NT2/D1 (cell line): Measurements from ENCODE around the gene IGF1R.

ENCODE experiments used
- DNase-seq: peaks from one replicate; pipeline ENCODE4 v3.0.0-alpha.2; 2011; ENCODE audit warnings: low read depth, low spot score
- H3K27me3 ChIP-seq: 2 replicates; pipeline ENCODE4 v1.6.0; 2011; ENCODE audit warnings: mild to moderate bottlenecking; ENCODE audit not compliant: insufficient read length, insufficient read depth
- H3K36me3 ChIP-seq: 2 replicates; pipeline ENCODE4 v1.6.1; 2011; ENCODE audit warnings: mild to moderate bottlenecking, low read length, mixed read lengths; ENCODE audit not compliant: insufficient read depth, insufficient read length
- H3K4me1 ChIP-seq: 2 replicates; pipeline ENCODE4 v1.5.1; 2011; ENCODE audit not compliant: insufficient read depth, insufficient read length
- H3K4me3 ChIP-seq: 2 replicates; pipeline ENCODE4 v1.5.1; 2011; ENCODE audit warnings: low read depth; ENCODE audit not compliant: insufficient read length
- H3K9ac ChIP-seq: 2 replicates; pipeline ENCODE4 v1.6.0; 2011; ENCODE audit warnings: low read depth; ENCODE audit not compliant: insufficient read length
- H3K9me3 ChIP-seq: 2 replicates; pipeline ENCODE4 v1.5.1; 2011; ENCODE audit warnings: mild to moderate bottlenecking, low read length; ENCODE audit not compliant: insufficient read depth
- SUZ12 ChIP-seq: IDR thresholded peaks from 2 replicates; pipeline ENCODE4 v1.6.1; 2011; ENCODE audit not compliant: insufficient read length, insufficient read depth; ENCODE audit errors: extremely low read depth
- YY1 ChIP-seq: IDR thresholded peaks from 2 replicates; pipeline ENCODE4 v1.6.1; 2011; ENCODE audit not compliant: insufficient read length, insufficient read depth
- ZNF274 ChIP-seq: IDR thresholded peaks from 2 replicates; pipeline ENCODE4 v1.6.1; 2011; ENCODE audit warnings: mild to moderate bottlenecking, low read depth, low read length

The IGF1R gene

GRCh38 chr15:98700519-98700918 is 52.2 kb downstream of the IGF1R start:
- Histone ChIP-seq H3K4me3 (no peak overlapping the region), H3K4me1 (peaks cover 9% of the 10 kb centered on the region), H3K36me3 (no peaks in the 10 kb centered on the region), H3K9me3 (no peaks in the 10 kb centered on the region), H3K9ac (no peak overlapping the region), H3K27me3 (no peaks in the 10 kb centered on the region)
- DNase-seq, result no peak
- TF ChIP-seq ZNF274, result no peak
- TF ChIP-seq YY1, result no peak
- TF ChIP-seq SUZ12, result no peak

GRCh38 chr15:98703126-98703685 is 54.9 kb downstream of the IGF1R start:
- DNase-seq, result no peak
- Histone ChIP-seq H3K36me3 (peaks cover 14% of the 10 kb centered on the region), H3K4me1 (peaks cover 12% of the 10 kb centered on the region), H3K4me3 (no peak overlapping the region), H3K9me3 (no peaks in the 10 kb centered on the region), H3K9ac (no peak overlapping the region), H3K27me3 (no peaks in the 10 kb centered on the region)
- no peak for TF ChIP-seq YY1
- no peak for TF ChIP-seq SUZ12
- no peak for TF ChIP-seq ZNF274

- no peak for DNase-seq
- Histone ChIP-seq H3K4me1 (peaks cover 8% of the 10 kb centered on the region), H3K9me3 (no peaks in the 10 kb centered on the region), H3K4me3 (no peak overlapping the region), H3K27me3 (no peaks in the 10 kb centered on the region), H3K36me3 (peaks cover 21% of the 10 kb centered on the region), H3K9ac (no peak overlapping the region)
- no peak for TF ChIP-seq SUZ12
- TF ChIP-seq YY1, result no peak
- no peak for TF ChIP-seq ZNF274
Observed at GRCh38 chr15:98705070-98705469, 56.7 kb downstream of the IGF1R start.

- no peak for TF ChIP-seq ZNF274
- TF ChIP-seq YY1, result no peak
- no peak for TF ChIP-seq SUZ12
- DNase-seq, result no peak
- Histone ChIP-seq H3K36me3 (peaks cover 29% of the 10 kb centered on the region), H3K4me1 (peaks cover 6% of the 10 kb centered on the region), H3K9ac (no peak overlapping the region), H3K4me3 (no peak overlapping the region), H3K9me3 (no peaks in the 10 kb centered on the region), H3K27me3 (no peaks in the 10 kb centered on the region)
Observed at GRCh38 chr15:98706387-98706786, 58.0 kb downstream of the IGF1R start.

GRCh38 chr15:98706986-98707385 is 58.6 kb downstream of the IGF1R start:
- TF ChIP-seq SUZ12 (no peak), ZNF274 (no peak), YY1 (no peak)
- H3K4me1 ChIP-seq, result peaks cover 6% of the 10 kb centered on the region
- no peak overlapping the region for H3K4me3 ChIP-seq
- DNase-seq, result no peak
- H3K27me3 ChIP-seq, result no peaks in the 10 kb centered on the region
- no peaks in the 10 kb centered on the region for H3K9me3 ChIP-seq
- H3K36me3 ChIP-seq, result peaks cover 34% of the 10 kb centered on the region
- no peak overlapping the region for H3K9ac ChIP-seq

GRCh38 chr15:98708037-98708590 is 59.8 kb downstream of the IGF1R start:
- Histone ChIP-seq H3K27me3 (no peaks in the 10 kb centered on the region), H3K9me3 (no peaks in the 10 kb centered on the region), H3K4me3 (no peak overlapping the region), H3K36me3 (peaks cover 34% of the 10 kb centered on the region), H3K9ac (no peak overlapping the region), H3K4me1 (peaks cover 7% of the 10 kb centered on the region)
- DNase-seq, result no peak
- TF ChIP-seq SUZ12 (no peak), ZNF274 (no peak), YY1 (no peak)

- no peak overlapping the region for H3K9ac ChIP-seq
- H3K4me1 ChIP-seq, result peaks cover 17% of the 10 kb centered on the region
- DNase-seq, result no peak
- H3K9me3 ChIP-seq, result no peaks in the 10 kb centered on the region
- no peaks in the 10 kb centered on the region for H3K27me3 ChIP-seq
- peaks cover 34% of the 10 kb centered on the region for H3K36me3 ChIP-seq
- no peak for TF ChIP-seq SUZ12
- no peak for TF ChIP-seq YY1
- TF ChIP-seq ZNF274, result no peak
- no peak overlapping the region for H3K4me3 ChIP-seq
Observed at GRCh38 chr15:98711810-98712209, 63.5 kb downstream of the IGF1R start.
